CD14-positive monocyte (primary cell): ENCODE data around the gene SLC35F3. TPM values are rescaled to one million over a fixed set of nuclear protein-coding genes. Genes with fewer than 3 reads are reported as not detected.

ENCODE experiments used
- DNase-seq, 3 donors: peaks; one replicate each; pipeline ENCODE4 v3.0.0-alpha.2; 2011 to 2022
- H2AFZ ChIP-seq: 2 replicates; pipeline ENCODE4 v1.6.0; 2012; ENCODE audit warnings: mild to moderate bottlenecking, low read depth, low read length, inconsistent platforms; ENCODE audit not compliant: insufficient read depth, poor library complexity, severe bottlenecking
- H3K27ac ChIP-seq, 2 donors: 1 replicate in 1 of 2; 2 replicates in 1 of 2; pipeline ENCODE4 v1.5.1; 2012 to 2013; ENCODE audit warnings: low read length in 2 of 2, control low read depth in 1 of 2, inconsistent platforms in 1 of 2, low read depth in 1 of 2, mild to moderate bottlenecking in 1 of 2
- H3K27me3 ChIP-seq, 2 donors: one replicate each; pipeline versions ENCODE4 v1.6.0 to v1.6.1; 2011 to 2013; ENCODE audit warnings: low read length in 2 of 2; ENCODE audit not compliant: control insufficient read depth in 2 of 2, insufficient read depth in 2 of 2
- H3K36me3 ChIP-seq, 2 donors: replicated peaks in 1 of 2; 1 replicate in 1 of 2; 2 replicates in 1 of 2; pipeline versions ENCODE4 v1.5.1 to v1.6.1; 2012 to 2013; ENCODE audit warnings: low read length in 2 of 2, control low read depth in 1 of 2, inconsistent platforms in 1 of 2, mild to moderate bottlenecking in 1 of 2; ENCODE audit not compliant: insufficient read depth in 2 of 2, control insufficient read depth in 1 of 2
- H3K4me1 ChIP-seq, 2 donors: 1 replicate in 1 of 2; 2 replicates in 1 of 2; pipeline versions ENCODE4 v1.5.1 to v1.6.1; 2012 to 2013; ENCODE audit warnings: low read length in 2 of 2, control low read depth in 1 of 2, inconsistent platforms in 1 of 2, mild to moderate bottlenecking in 1 of 2, moderate library complexity in 1 of 2; ENCODE audit not compliant: insufficient read depth in 2 of 2, control insufficient read depth in 1 of 2
- H3K4me2 ChIP-seq: replicated peaks from 2 replicates; pipeline ENCODE3; 2012; ENCODE audit warnings: low read length, moderate library complexity, mild to moderate bottlenecking; ENCODE audit not compliant: poor library complexity, severe bottlenecking; ENCODE audit errors: extremely low read depth
- H3K4me3 ChIP-seq, 3 experiments: fragments of 200-600 bp in 1 of 3; sonication (generic) in 1 of 3; replicated peaks in 1 of 3; 1 replicate in 2 of 3; 2 replicates in 1 of 3; pipeline ENCODE4 v1.5.1; 2011 to 2013; ENCODE audit warnings: low read length in 3 of 3, mild to moderate bottlenecking in 3 of 3, control low read depth in 2 of 3, low read depth in 2 of 3, inconsistent platforms in 1 of 3, moderate library complexity in 1 of 3
- H3K79me2 ChIP-seq: 2 replicates; pipeline ENCODE4 v1.6.0; 2012; ENCODE audit warnings: mild to moderate bottlenecking, control low read depth, inconsistent platforms, low read length, moderate library complexity; ENCODE audit not compliant: insufficient read depth
- H3K9ac ChIP-seq: 2 replicates; pipeline ENCODE4 v1.6.0; 2017; ENCODE audit warnings: low read length, mild to moderate bottlenecking; ENCODE audit not compliant: insufficient read depth, poor library complexity, severe bottlenecking
- H3K9me3 ChIP-seq, 2 donors: replicated peaks in 1 of 2; 1 replicate in 1 of 2; 2 replicates in 1 of 2; pipeline versions ENCODE4 v1.5.1 to v1.6.1; 2012 to 2013; ENCODE audit warnings: low read length in 2 of 2, control low read depth in 1 of 2; ENCODE audit not compliant: control insufficient read depth in 1 of 2, insufficient read depth in 1 of 2
- H4K20me1 ChIP-seq: 2 replicates; pipeline ENCODE4 v1.6.0; 2012; ENCODE audit warnings: mild to moderate bottlenecking, low read length, control low read depth, moderate library complexity; ENCODE audit not compliant: insufficient read depth
- H3K27ac Mint-ChIP-seq, 7 donors: one replicate each; pipeline ENCODE4 v1.8.0; 2020; ENCODE audit warnings: mild to moderate bottlenecking in 7 of 7, mixed read lengths in 7 of 7, moderate library complexity in 6 of 7, inconsistent platforms in 2 of 7
- H3K27me3 Mint-ChIP-seq, 3 donors: one replicate each; pipeline ENCODE4 v1.8.0; 2021 to 2022; ENCODE audit warnings: low read depth in 3 of 3, mild to moderate bottlenecking in 3 of 3, mixed read lengths in 3 of 3, moderate library complexity in 3 of 3, inconsistent platforms in 1 of 3
- H3K36me3 Mint-ChIP-seq, 2 donors: one replicate each; pipeline ENCODE4 v1.8.0; 2020; ENCODE audit warnings: mixed read lengths in 2 of 2, inconsistent platforms in 1 of 2, mild to moderate bottlenecking in 1 of 2
- H3K4me1 Mint-ChIP-seq: one replicate; pipeline ENCODE4 v1.8.0; 2020; ENCODE audit warnings: mild to moderate bottlenecking, mixed read lengths
- H3K4me3 Mint-ChIP-seq, 2 donors: one replicate each; pipeline ENCODE4 v1.8.0; 2020; ENCODE audit warnings: mild to moderate bottlenecking in 2 of 2, mixed read lengths in 2 of 2, moderate library complexity in 1 of 2
- H3K9me3 Mint-ChIP-seq, 7 donors: one replicate each; pipeline ENCODE4 v1.8.0; 2020 to 2022; ENCODE audit warnings: mixed read lengths in 7 of 7, mild to moderate bottlenecking in 6 of 7, moderate library complexity in 6 of 7, inconsistent platforms in 2 of 7
- CTCF ChIP-seq: fragments of 200-600 bp; IDR thresholded peaks from one replicate; pipeline ENCODE4 v1.8.0; 2022; ENCODE audit warnings: antibody characterized with exemption, mild to moderate bottlenecking
- WGBS: methylation state at CpG from one replicate; pipeline ENCODE4 v1.1.5; 2013; ENCODE audit warnings: missing lambda C conversion rate; ENCODE audit not compliant: insufficient coverage; 5-methylcytosine and 5-hydroxymethylcytosine counted together
- intact Hi-C, 2 donors: fragments of 100-400 bp; cut with micrococcal nuclease; formaldehyde crosslinking; loops; one replicate each; pipeline versions ENCODE4 v1.15.0 to v1.15.1; 2023
- polyA plus RNA-seq, 3 donors: library from polyadenylated mRNA; depleted of rRNA in 1 of 3; unstranded in 2 of 3; stranded (reverse) in 1 of 3; fragments of 300-500 nt in 2 of 3; fragments of >200 nt in 1 of 3; fragmentation: Illumina TruSeq in 2 of 3; gene quantifications; 1 replicate in 2 of 3; 2 replicates in 1 of 3; pipeline ENCODE4 v1.2.3, GENCODE V29; 2012 to 2021

The SLC35F3 gene
- polyA plus RNA-seq, 3 donors: 0.17 to 0.78 TPM; not detected in 1

DNA sequence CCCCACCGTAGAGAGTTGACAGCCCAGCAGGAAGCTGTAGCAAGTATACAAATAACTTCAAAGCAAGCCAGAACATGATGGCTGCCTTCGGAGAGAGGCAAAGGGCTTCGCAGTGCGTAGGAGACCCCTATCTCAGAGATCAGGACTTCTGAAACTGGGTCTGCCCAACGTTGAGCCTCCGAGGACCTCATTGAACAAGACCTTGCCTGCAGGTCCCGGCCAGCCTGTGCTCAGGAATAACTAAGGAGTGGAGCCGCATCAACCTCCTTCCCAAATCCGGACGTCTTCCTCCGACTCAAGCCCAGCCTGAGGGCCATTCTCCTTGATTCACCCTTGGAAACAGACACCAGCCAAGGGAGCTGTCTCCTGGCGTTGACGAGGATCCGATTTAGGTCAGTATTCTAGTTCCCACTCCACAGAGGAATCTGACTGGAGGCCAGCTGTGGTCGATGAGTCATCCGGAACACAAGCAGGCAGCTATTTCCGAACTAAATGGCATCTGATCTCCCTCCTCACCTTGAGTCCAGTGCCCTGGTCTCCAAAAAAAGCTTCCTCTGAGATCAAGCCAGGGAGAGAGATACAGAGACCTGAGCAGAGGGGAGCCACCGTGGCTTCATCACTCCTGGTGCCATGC is 302.3 kb downstream of the SLC35F3 start:
- Mint-ChIP-seq H3K9me3 (peaks cover 0 to 16% (median 8%) of the 10 kb centered on the region in 7 donors), H3K27ac (peak overlapping the region in 1 of 7 donors; percentile 53), H3K4me1 (no peaks in the 10 kb centered on the region), H3K36me3 (no peaks in the 10 kb centered on the region), H3K27me3 (peaks cover 2 to 6% (median 6%) of the 10 kb centered on the region in 3 donors), H3K4me3 (no peak overlapping the region)
- H3K27ac ChIP-seq: no peak overlapping the region
- 87% methylated on average over 18 of the region's 18 CpGs for WGBS
- intact Hi-C loops: no loop called here
- no peak overlapping the region for H2AFZ ChIP-seq
- H3K4me1 ChIP-seq: no peaks in the 10 kb centered on the region
- no peak for TF ChIP-seq CTCF
- no peaks in the 10 kb centered on the region for H4K20me1 ChIP-seq
- H3K36me3 ChIP-seq: no peaks in the 10 kb centered on the region
- H3K4me3 ChIP-seq: no peak overlapping the region
- no peak for DNase-seq
- no peaks in the 10 kb centered on the region for H3K27me3 ChIP-seq
- no peak overlapping the region for H3K9ac ChIP-seq
- H3K4me2 ChIP-seq: no peak overlapping the region
- no peaks in the 10 kb centered on the region for H3K79me2 ChIP-seq
- H3K9me3 ChIP-seq: peaks cover 0 to 3% of the 10 kb centered on the region in 2 donors

DNA sequence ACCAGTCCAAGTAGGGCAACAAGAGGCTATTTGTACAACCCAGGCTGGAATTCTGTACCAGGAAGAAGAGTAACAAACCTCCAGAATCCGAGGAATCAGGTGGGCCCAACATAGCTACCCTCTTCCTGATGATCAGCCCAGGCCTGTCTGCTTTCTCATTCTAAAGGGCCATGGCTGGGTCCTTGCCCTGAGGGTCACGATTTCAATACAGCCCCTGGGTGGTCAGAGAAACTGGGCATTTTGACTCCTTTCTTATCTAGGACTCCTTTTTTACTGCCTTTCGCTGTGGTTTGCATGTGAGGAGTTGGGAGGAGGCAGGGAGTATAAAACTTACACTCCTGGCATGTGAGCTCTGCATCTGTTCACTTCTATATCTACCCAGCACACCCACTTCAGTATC is 303.9 kb downstream of the SLC35F3 start:
- no peaks in the 10 kb centered on the region for H3K79me2 ChIP-seq
- no peaks in the 10 kb centered on the region for H3K27me3 ChIP-seq
- H3K9ac ChIP-seq: no peak overlapping the region
- WGBS: 88% methylated on average over 1 of the region's 3 CpGs
- H3K27ac ChIP-seq: no peak overlapping the region
- H3K4me1 ChIP-seq: peaks cover 7 to 8% of the 10 kb centered on the region in 2 donors
- DNase-seq: no peak
- Mint-ChIP-seq H3K9me3 (peaks cover 0 to 16% (median 8%) of the 10 kb centered on the region in 7 donors), H3K27ac (no peak overlapping the region), H3K36me3 (no peaks in the 10 kb centered on the region), H3K4me3 (no peak overlapping the region), H3K27me3 (peaks cover 0 to 6% (median 6%) of the 10 kb centered on the region in 3 donors), H3K4me1 (peaks cover 7% of the 10 kb centered on the region)
- intact Hi-C loops: no loop called here
- H3K36me3 ChIP-seq: no peaks in the 10 kb centered on the region
- H3K9me3 ChIP-seq: peaks cover 0 to 3% of the 10 kb centered on the region in 2 donors
- H2AFZ ChIP-seq: no peak overlapping the region
- H4K20me1 ChIP-seq: no peaks in the 10 kb centered on the region
- H3K4me3 ChIP-seq: no peak overlapping the region
- TF ChIP-seq CTCF: no peak
- no peak overlapping the region for H3K4me2 ChIP-seq
